GM13977 (cell line): Measurements from ENCODE around the gene GPR148.

ENCODE experiments used
- DNase-seq: peaks from one replicate; pipeline ENCODE4 v3.0.0; 2012; ENCODE audit warnings: low spot score
- CTCF ChIP-seq: IDR thresholded peaks from 2 replicates; pipeline ENCODE4 v1.5.1; 2012; ENCODE audit warnings: mild to moderate bottlenecking, control low read depth; ENCODE audit not compliant: insufficient read depth; ENCODE audit errors: extremely low read depth, missing control alignments
- in situ Hi-C: fragments of 300-500 bp; cut with MboI; formaldehyde crosslinking; loops from one replicate; pipeline ENCODE4 v1.12.0; 2022; ENCODE audit warnings: low sequenced_read_pairs, low pct_unique_long_range_greater_than_20kb, mixed read lengths, inconsistent platforms; ENCODE audit not compliant: unreplicated experiment

GPR148 gene

GRCh38 chr2:130768191-130768855 lies 39.5 kb downstream of the GPR148 start:
- TF ChIP-seq CTCF, result peak; percentile 22
- no peak for DNase-seq
- in situ Hi-C loops, result no loop called here

GRCh38 chr2:130769343-130769907 lies 40.6 kb downstream of the GPR148 start:
- DNase-seq, result no peak
- no peak for TF ChIP-seq CTCF
- in situ Hi-C loops, result no loop called here

GRCh38 chr2:130776550-130776949 lies 47.7 kb downstream of the GPR148 start:
- in situ Hi-C loops, result no loop called here
- no peak for TF ChIP-seq CTCF
- DNase-seq, result no peak

GRCh38 chr2:130778781-130779180 lies 49.9 kb downstream of the GPR148 start:
- no peak for TF ChIP-seq CTCF

More at GRCh38 chr2:130778781-130779180, 49.9 kb downstream of the GPR148 start:
- DNase-seq, result no peak
- in situ Hi-C loops, result no loop called here
